HEK293T (cell line): ENCODE data around the gene RASSF4.

ENCODE experiments used
- ARNT ChIP-seq: fragments of 450-650 bp; IDR thresholded peaks from 2 replicates; pipeline ENCODE4 v1.6.1; 2017; ENCODE audit warnings: mild to moderate bottlenecking
- BHLHE40 ChIP-seq: fragments of 450-650 bp; IDR thresholded peaks from 2 replicates; pipeline ENCODE4 v1.6.1; 2016; ENCODE audit warnings: mild to moderate bottlenecking, moderate library complexity, borderline replicate concordance
- FOXK2 ChIP-seq: fragments of 450-650 bp; IDR thresholded peaks from 2 replicates; pipeline ENCODE4 v1.6.1; 2016; ENCODE audit warnings: mild to moderate bottlenecking
- HDGF ChIP-seq: fragments of 450-650 bp; IDR thresholded peaks from 2 replicates; pipeline ENCODE4 v1.6.1; 2017; ENCODE audit warnings: antibody characterized with exemption, borderline replicate concordance
- LEF1 ChIP-seq: fragments of 450-650 bp; IDR thresholded peaks from 2 replicates; pipeline ENCODE4 v1.6.1; 2017; ENCODE audit warnings: mild to moderate bottlenecking, borderline replicate concordance
- NFRKB ChIP-seq: fragments of 450-650 bp; IDR thresholded peaks from 2 replicates; pipeline ENCODE4 v1.6.1; 2016; ENCODE audit warnings: mild to moderate bottlenecking, moderate library complexity
- SUZ12 ChIP-seq: fragments of 450-650 bp; IDR thresholded peaks from 2 replicates; pipeline ENCODE4 v1.6.1; 2016; ENCODE audit warnings: mild to moderate bottlenecking

DNA sequence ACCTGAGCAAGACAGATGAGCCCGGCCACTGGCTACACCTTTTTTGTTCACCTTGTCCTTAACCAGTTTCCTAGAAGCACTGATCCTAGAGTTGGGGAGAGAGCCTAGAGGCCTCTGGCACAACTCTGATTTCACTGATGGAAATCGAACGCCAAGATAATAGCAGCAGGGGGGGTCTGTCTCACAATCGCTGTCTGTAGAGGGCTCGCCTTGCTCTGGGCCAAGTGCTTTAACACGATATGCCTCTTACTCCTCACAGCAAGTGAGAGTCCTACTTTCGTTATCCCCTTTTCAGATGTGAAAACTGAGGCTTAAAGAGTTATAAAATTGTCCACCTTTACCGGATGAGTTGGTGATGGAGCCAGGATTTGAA is 472 bp downstream of the RASSF4 start:
- TF ChIP-seq HDGF (no peak), LEF1 (no peak), NFRKB (no peak), FOXK2 (no peak), SUZ12 (no peak), BHLHE40 (no peak), ARNT (no peak)
